PC-3 (cell line): ENCODE measurements around the gene NRDE2. TPM values are rescaled to one million over a fixed set of nuclear protein-coding genes. Genes with fewer than 3 reads are reported as not detected.

Experiments used
- ATAC-seq: fragments of 200-7000 bp; cut with Tn5 transposase; 2 replicates; pipeline ENCODE4 v1.9.1; 2020; ENCODE audit warnings: mild to moderate bottlenecking, moderate library complexity
- BruUV-seq: library from RNA; stranded (reverse); fragments of 400-500 nt; replicated peaks from 2 replicates; lab custom pipeline; 2021; lab: Mats Ljungman, UMichigan
- CTCF ChIA-PET: fragments of 300-600 bp; sonication (Branson Sonifier 250); formaldehyde crosslinking; loops from one replicate; lab custom pipeline; 2022; ENCODE audit warnings: antibody characterized with exemption; lab: Charles Lee
- POLR2A ChIA-PET: fragments of 300-600 bp; sonication (Branson Sonifier 250); formaldehyde crosslinking; loops from one replicate; lab custom pipeline; 2022; ENCODE audit warnings: antibody characterized with exemption; ENCODE audit not compliant: unreplicated experiment; lab: Charles Lee
- DNase-seq: peaks from one replicate; pipeline ENCODE4 v3.0.0-alpha.2; 2015
- H2AFZ ChIP-seq: fragments of 300-600 bp; sonication (generic); 2 replicates; pipeline ENCODE4 v1.6.0; 2016; ENCODE audit warnings: antibody characterized with exemption, low read length
- H3F3A ChIP-seq: fragments of 300-600 bp; sonication (generic); one replicate; pipeline ENCODE4 v1.6.0; 2017; ENCODE audit warnings: antibody characterized with exemption, low read length, control low read depth, mild to moderate bottlenecking; ENCODE audit not compliant: unreplicated experiment
- H3K27ac ChIP-seq: fragments of 300-600 bp; sonication (generic); 2 replicates; pipeline ENCODE4 v1.5.1; 2016; ENCODE audit warnings: mild to moderate bottlenecking, low read length
- H3K27me3 ChIP-seq: fragments of 300-600 bp; sonication (generic); 2 replicates; pipeline ENCODE4 v1.6.1; 2016; ENCODE audit warnings: low read length, mixed read lengths
- H3K36me3 ChIP-seq: fragments of 300-600 bp; sonication (generic); 2 replicates; pipeline ENCODE4 v1.6.1; 2016; ENCODE audit warnings: low read depth, mixed run types, low read length, mixed read lengths
- H3K4me1 ChIP-seq: fragments of 300-600 bp; sonication (generic); 2 replicates; pipeline ENCODE4 v1.5.1; 2016; ENCODE audit warnings: low read length; ENCODE audit not compliant: insufficient read depth
- H3K4me2 ChIP-seq: fragments of 300-600 bp; sonication (generic); 2 replicates; pipeline ENCODE4 v1.6.0; 2016; ENCODE audit warnings: low read length
- H3K4me3 ChIP-seq: fragments of 300-600 bp; sonication (generic); 2 replicates; pipeline ENCODE4 v1.5.1; 2016; ENCODE audit warnings: mild to moderate bottlenecking, low read length, mixed read lengths
- H3K79me2 ChIP-seq: fragments of 300-600 bp; sonication (generic); 2 replicates; pipeline ENCODE4 v1.6.1; 2017; ENCODE audit warnings: low read length, mixed read lengths
- H3K9ac ChIP-seq: fragments of 300-600 bp; sonication (generic); 2 replicates; pipeline ENCODE4 v1.6.0; 2016; ENCODE audit warnings: mild to moderate bottlenecking, low read length
- H3K9me2 ChIP-seq: fragments of 300-600 bp; sonication (generic); replicated peaks from 2 replicates; pipeline ENCODE4 v1.6.1; 2016; ENCODE audit warnings: mixed run types, low read length, mixed read lengths
- H3K9me3 ChIP-seq: fragments of 300-600 bp; sonication (generic); 2 replicates; pipeline ENCODE4 v1.6.1; 2016; ENCODE audit warnings: low read length, mixed read lengths
- H4K20me1 ChIP-seq: fragments of 300-600 bp; sonication (generic); 2 replicates; pipeline ENCODE4 v1.6.1; 2016; ENCODE audit warnings: low read length, mixed read lengths
- CTCF ChIP-seq: fragments of 300-600 bp; sonication (generic); conservative IDR thresholded peaks from 2 replicates; pipeline ENCODE4 v1.5.1; 2017; ENCODE audit warnings: antibody characterized with exemption, low read depth, mild to moderate bottlenecking, low read length
- EZH2 ChIP-seq: fragments of 300-600 bp; sonication (generic); IDR thresholded peaks from one replicate; pipeline ENCODE4 v1.6.1; 2017; ENCODE audit warnings: antibody characterized with exemption, mild to moderate bottlenecking, low read length; ENCODE audit not compliant: unreplicated experiment
- EZH2phosphoT487 ChIP-seq: fragments of 300-600 bp; sonication (generic); IDR thresholded peaks from 2 replicates; pipeline ENCODE4 v1.6.1; 2018; ENCODE audit warnings: mild to moderate bottlenecking, antibody characterized with exemption, low read length, borderline replicate concordance
- intact Hi-C: fragments of 100-400 bp; cut with micrococcal nuclease; formaldehyde crosslinking; loops from 2 replicates; pipeline ENCODE4 v1.9.0; 2023
- total RNA-seq: library from RNA; depleted of rRNA; stranded (reverse); fragments of >200 nt; gene quantifications from 2 replicates; pipeline ENCODE4 v1.2.3, GENCODE V29; 2014

NRDE2 gene
- total RNA-seq, 1 experiment from 2014 or later = 18.3 TPM

- no peaks in the 10 kb centered on the region for H3K9me2 ChIP-seq
- no peak overlapping the region for H2AFZ ChIP-seq
- H3F3A ChIP-seq = no peaks in the 10 kb centered on the region
- H4K20me1 ChIP-seq = no peaks in the 10 kb centered on the region; the same call in 1 of the 2 replicates
- no peaks in the 10 kb centered on the region for H3K79me2 ChIP-seq
- H3K9ac ChIP-seq = no peak overlapping the region
- DNase-seq (no peak), ATAC-seq (no peak)
- H3K27ac ChIP-seq = no peak overlapping the region
- no TSS peak for BruUV-seq
- ChIA-PET CTCF (interaction anchor here (0.7 kb wide), 1 partner anchor 576 kb away, joined by 4 read pairs; no protein-coding TSS in a partner anchor), POLR2A (interaction anchor here (0.6 to 0.9 kb wide), 2 partner anchors 10 to 211 kb away, joined by 3 to 5 read pairs; no protein-coding TSS in a partner anchor)
- no peaks in the 10 kb centered on the region for H3K27me3 ChIP-seq
- TF ChIP-seq EZH2phosphoT487 = no peak
- TF ChIP-seq CTCF = no peak
- no peak for TF ChIP-seq EZH2
- H3K4me2 ChIP-seq = no peak overlapping the region
- H3K4me3 ChIP-seq = no peak overlapping the region
- no peaks in the 10 kb centered on the region for H3K4me1 ChIP-seq
- H3K9me3 ChIP-seq = no peaks in the 10 kb centered on the region
- intact Hi-C loops = no loop called here
- peaks cover 9% of the 10 kb centered on the region; the same call in 1 of the 2 replicates for H3K36me3 ChIP-seq
Measured at GRCh38 chr14:90302529-90303303, 29.0 kb downstream of the NRDE2 start.

- no peaks in the 10 kb centered on the region for H3F3A ChIP-seq
- TF ChIP-seq CTCF (peak; percentile 66), EZH2phosphoT487 (no peak)
- no peak overlapping the region for H3K27ac ChIP-seq
- POLR2A ChIA-PET = interaction anchor here (0.5 to 0.9 kb wide), 4 partner anchors 96 to 456 kb away, joined by 3 to 9 read pairs (median 4); no protein-coding TSS in a partner anchor
- H3K79me2 ChIP-seq = no peaks in the 10 kb centered on the region
- peaks cover 16% of the 10 kb centered on the region; the same call in 1 of the 2 replicates for H3K36me3 ChIP-seq
- H3K4me1 ChIP-seq = no peaks in the 10 kb centered on the region
- DNase-seq = peak; percentile 60
- no peak overlapping the region for H3K9ac ChIP-seq
- H3K4me2 ChIP-seq = no peak overlapping the region
- ATAC-seq = peak; percentile 69
- H2AFZ ChIP-seq = no peak overlapping the region
- no peaks in the 10 kb centered on the region for H3K9me3 ChIP-seq
- H3K27me3 ChIP-seq = no peaks in the 10 kb centered on the region
- no peaks in the 10 kb centered on the region; the same call in 1 of the 2 replicates for H4K20me1 ChIP-seq
- CTCF ChIA-PET = interaction anchor here (0.6 to 1.2 kb wide), 8 partner anchors 20 to 452 kb away, joined by 3 to 7 read pairs (median 4); no protein-coding TSS in a partner anchor
- BruUV-seq = no TSS peak
- intact Hi-C loops = loop anchor here (1.0 to 2.0 kb wide), 4 partner anchors 81 to 457 kb away; no protein-coding TSS in a partner anchor
- H3K4me3 ChIP-seq = no peak overlapping the region
- H3K9me2 ChIP-seq = no peaks in the 10 kb centered on the region
Measured at GRCh38 chr14:90301668-90302090, 30.1 kb downstream of the NRDE2 start.
